Activated naive CD4-positive, alpha-beta T cell treated with anti-CD3 and anti-CD28 coated beads for 36 hours (primary cell): ENCODE measurements around the gene SLC17A7. TPM values are rescaled to one million over a fixed set of nuclear protein-coding genes. Genes with fewer than 3 reads are reported as not detected.

ENCODE experiments used
- CTCF ChIA-PET: fragments of 350-600 bp; sonication (Branson Sonifier 250); formaldehyde crosslinking; loops from one replicate; lab custom pipeline; 2021; ENCODE audit warnings: antibody characterized with exemption; lab: Charles Lee
- DNase-seq: peaks from one replicate; pipeline ENCODE4 v3.0.0-alpha.2; 2020
- H3K27ac Mint-ChIP-seq: one replicate; pipeline ENCODE4 v1.8.0; 2021; ENCODE audit warnings: mild to moderate bottlenecking, mixed read lengths
- H3K27me3 Mint-ChIP-seq: one replicate; pipeline ENCODE4 v1.8.0; 2021; ENCODE audit warnings: low read depth, mixed read lengths
- H3K36me3 Mint-ChIP-seq: one replicate; pipeline ENCODE4 v1.8.0; 2021; ENCODE audit warnings: low read depth, mixed read lengths
- H3K4me1 Mint-ChIP-seq: one replicate; pipeline ENCODE4 v1.8.0; 2021; ENCODE audit warnings: low read depth, mixed read lengths
- H3K4me3 Mint-ChIP-seq: one replicate; pipeline ENCODE4 v1.8.0; 2021; ENCODE audit warnings: mild to moderate bottlenecking, moderate library complexity, mixed read lengths
- H3K9me3 Mint-ChIP-seq: one replicate; pipeline ENCODE4 v1.8.0; 2021; ENCODE audit warnings: mixed read lengths
- intact Hi-C: fragments of 100-400 bp; cut with micrococcal nuclease; formaldehyde crosslinking; loops from one replicate; pipeline ENCODE4 v1.15.1; 2023
- total RNA-seq, 2 experiments: library from RNA; stranded (reverse); gene quantifications; one replicate each; pipeline ENCODE4 v1.2.3, GENCODE V29; 2021

SLC17A7 gene
- under 1 TPM; 0.12 TPM for total RNA-seq

GRCh38 chr19:49441210-49441959 is at the start of gene SLC17A7:
SLC17A7 (minus strand) TSS chr19:49441527; CDS start chr19:49441379, 148 bp downstream.
- peak within 1 kb of the TSS; percentile 75 for H3K4me3 Mint-ChIP-seq
- intact Hi-C loops = no loop called here
- CTCF ChIA-PET = interaction anchor here (0.8 to 0.9 kb wide), 3 partner anchors 32 to 49 kb away, joined by 3 to 4 read pairs (median 3); no protein-coding TSS in a partner anchor
- peaks cover 25% of the 10 kb centered on the region for H3K4me1 Mint-ChIP-seq
- no peak within 1 kb of the TSS for H3K27ac Mint-ChIP-seq
- H3K9me3 Mint-ChIP-seq = no peaks in the 10 kb centered on the region
- DNase-seq = peak; percentile 47
- no peaks in the 10 kb centered on the region for H3K36me3 Mint-ChIP-seq
- H3K27me3 Mint-ChIP-seq = peaks cover 59% of the 10 kb centered on the region

- Mint-ChIP-seq H3K36me3 (peaks cover 51% of the 10 kb centered on the region), H3K4me3 (peak overlapping the region; percentile 99), H3K9me3 (no peaks in the 10 kb centered on the region), H3K27me3 (no peaks in the 10 kb centered on the region), H3K27ac (peak overlapping the region; percentile 95), H3K4me1 (peaks cover 33% of the 10 kb centered on the region)
- CTCF ChIA-PET = no interaction called here
- intact Hi-C loops = loop anchor here (10.0 kb wide), 1 partner anchor 616 kb away; the partner anchor contains the start of gene PPP1R15A
- DNase-seq = no peak
These were observed 49.1 kb upstream of the SLC17A7 start for GRCh38 chr19:49490287-49491029.

GRCh38 chr19:49489601-49490167 is 48.4 kb upstream of the SLC17A7 start:
- peak overlapping the region; percentile 99 for H3K4me3 Mint-ChIP-seq
- intact Hi-C loops = loop anchor here (10.0 kb wide), 1 partner anchor 615 kb away; the partner anchor contains the start of gene PPP1R15A
- H3K9me3 Mint-ChIP-seq = no peaks in the 10 kb centered on the region
- CTCF ChIA-PET = interaction anchor here (1.9 kb wide), 1 partner anchor 17 kb away, joined by 9 read pairs; no protein-coding TSS in a partner anchor
- no peaks in the 10 kb centered on the region for H3K27me3 Mint-ChIP-seq
- H3K36me3 Mint-ChIP-seq = peaks cover 51% of the 10 kb centered on the region
- H3K27ac Mint-ChIP-seq = peak overlapping the region; percentile 95
- H3K4me1 Mint-ChIP-seq = peaks cover 29% of the 10 kb centered on the region
- DNase-seq = no peak

- no peak for DNase-seq
- peak overlapping the region; percentile 99 for H3K4me3 Mint-ChIP-seq
- intact Hi-C loops = no loop called here
- CTCF ChIA-PET = interaction anchor here (1.9 kb wide), 1 partner anchor 16 kb away, joined by 9 read pairs; no protein-coding TSS in a partner anchor
- peak overlapping the region; percentile 95 for H3K27ac Mint-ChIP-seq
- H3K9me3 Mint-ChIP-seq = no peaks in the 10 kb centered on the region
- no peaks in the 10 kb centered on the region for H3K27me3 Mint-ChIP-seq
- peaks cover 31% of the 10 kb centered on the region for H3K4me1 Mint-ChIP-seq
- H3K36me3 Mint-ChIP-seq = peaks cover 51% of the 10 kb centered on the region
These were observed 47.7 kb upstream of the SLC17A7 start for GRCh38 chr19:49488863-49489537.

- intact Hi-C loops = no loop called here
- CTCF ChIA-PET = interaction anchor here (0.6 to 1.9 kb wide), 3 partner anchors 12 to 39 kb away, joined by 3 to 9 read pairs (median 5); partner anchors contain the start of gene RCN3
- peak overlapping the region; percentile 95 for H3K27ac Mint-ChIP-seq
These were observed 46.9 kb upstream of the SLC17A7 start for GRCh38 chr19:49488046-49488862.

GRCh38 chr19:49487277-49488045 is 46.1 kb upstream of the SLC17A7 start, which contains the start of gene RPL13A:
RPL13A (plus strand) TSS chr19:49487608; CDS start chr19:49487630, 22 bp downstream.
- H3K9me3 Mint-ChIP-seq = no peaks in the 10 kb centered on the region
- H3K4me1 Mint-ChIP-seq = peaks cover 28% of the 10 kb centered on the region
- peak within 1 kb of the TSS; percentile 99 for H3K4me3 Mint-ChIP-seq
- intact Hi-C loops = loop anchor here (1.0 to 2.0 kb wide), 4 partner anchors 9 to 153 kb away; partner anchors contain the start of genes ALDH16A1, RPS11 and RRAS
- no peaks in the 10 kb centered on the region for H3K27me3 Mint-ChIP-seq
- H3K36me3 Mint-ChIP-seq = peaks cover 47% of the 10 kb centered on the region
- CTCF ChIA-PET = interaction anchor here (1.3 kb wide), 1 partner anchor 11 kb away, joined by 5 read pairs; no protein-coding TSS in a partner anchor
- peak; percentile 100 for DNase-seq
- peak within 1 kb of the TSS; percentile 95 for H3K27ac Mint-ChIP-seq

More at GRCh38 chr19:49488046-49488862, 46.9 kb upstream of the SLC17A7 start:
- DNase-seq = no peak
- Mint-ChIP-seq H3K4me3 (peak overlapping the region; percentile 99), H3K36me3 (peaks cover 51% of the 10 kb centered on the region), H3K4me1 (peaks cover 32% of the 10 kb centered on the region), H3K9me3 (no peaks in the 10 kb centered on the region), H3K27me3 (no peaks in the 10 kb centered on the region)

- H3K27me3 Mint-ChIP-seq = no peaks in the 10 kb centered on the region
- H3K36me3 Mint-ChIP-seq = peaks cover 46% of the 10 kb centered on the region
- H3K4me3 Mint-ChIP-seq = peak overlapping the region; percentile 99
- H3K27ac Mint-ChIP-seq = peak overlapping the region; percentile 95
- intact Hi-C loops = loop anchor here (1.0 to 2.0 kb wide), 4 partner anchors 10 to 154 kb away; partner anchors contain the start of genes ALDH16A1, RPS11 and RRAS
- DNase-seq = no peak
- peaks cover 28% of the 10 kb centered on the region for H3K4me1 Mint-ChIP-seq
- H3K9me3 Mint-ChIP-seq = no peaks in the 10 kb centered on the region
- CTCF ChIA-PET = no interaction called here
These were observed 45.5 kb upstream of the SLC17A7 start for GRCh38 chr19:49486710-49487276.

- no peaks in the 10 kb centered on the region for H3K9me3 Mint-ChIP-seq
- DNase-seq = no peak
- peaks cover 28% of the 10 kb centered on the region for H3K4me1 Mint-ChIP-seq
- H3K36me3 Mint-ChIP-seq = peaks cover 42% of the 10 kb centered on the region
- intact Hi-C loops = loop anchor here (2.0 kb wide), 1 partner anchor 155 kb away; the partner anchor contains the start of gene RRAS
- CTCF ChIA-PET = no interaction called here
- H3K4me3 Mint-ChIP-seq = peak overlapping the region; percentile 99
- H3K27ac Mint-ChIP-seq = peak overlapping the region; percentile 95
- H3K27me3 Mint-ChIP-seq = no peaks in the 10 kb centered on the region
These were observed 44.9 kb upstream of the SLC17A7 start for GRCh38 chr19:49486232-49486631.

- Mint-ChIP-seq H3K4me3 (peak overlapping the region; percentile 15), H3K36me3 (peaks cover 9% of the 10 kb centered on the region), H3K9me3 (no peaks in the 10 kb centered on the region), H3K27me3 (no peaks in the 10 kb centered on the region), H3K27ac (peak overlapping the region; percentile 37), H3K4me1 (peaks cover 35% of the 10 kb centered on the region)
- no peak for DNase-seq
- CTCF ChIA-PET = interaction anchor here (1.1 kb wide), 1 partner anchor 89 kb away, joined by 4 read pairs; no protein-coding TSS in a partner anchor
- intact Hi-C loops = no loop called here
These were observed 39.8 kb upstream of the SLC17A7 start for GRCh38 chr19:49481020-49481683.
